Panc1 (cell line): Measurements from ENCODE around the gene TERT. TPM values are rescaled to one million over a fixed set of nuclear protein-coding genes. Genes with fewer than 3 reads are reported as not detected.

ENCODE experiments used
- ATAC-seq: fragments of 200-7000 bp; cut with Tn5 transposase; 2 replicates; pipeline ENCODE4 v1.9.1; 2020; ENCODE audit warnings: mild to moderate bottlenecking, moderate library complexity
- BruUV-seq: library from RNA; stranded (reverse); fragments of 400-500 nt; replicated peaks from 2 replicates; lab custom pipeline; 2021; lab: Mats Ljungman, UMichigan
- CTCF ChIA-PET: fragments of 300-600 bp; sonication (Branson Sonifier 250); formaldehyde crosslinking; loops from one replicate; lab custom pipeline; 2022; ENCODE audit warnings: antibody characterized with exemption; lab: Charles Lee
- POLR2A ChIA-PET: fragments of 300-600 bp; sonication (Branson Sonifier 250); formaldehyde crosslinking; loops from one replicate; lab custom pipeline; 2022; ENCODE audit warnings: antibody characterized with exemption; lab: Charles Lee
- DNase-seq: peaks from one replicate; pipeline ENCODE4 v3.0.0-alpha.2; 2010; ENCODE audit warnings: low read depth, low spot score
- H3K27ac ChIP-seq: 2 replicates; pipeline ENCODE4 v1.5.1; 2011; ENCODE audit warnings: mild to moderate bottlenecking, low read length, inconsistent platforms
- H3K27me3 ChIP-seq: fragments of 200-500 bp; sonication (Bioruptor generic); 2 replicates; pipeline ENCODE4 v1.6.0; 2014; ENCODE audit warnings: low read length, inconsistent platforms; ENCODE audit not compliant: control insufficient read depth, insufficient read depth
- H3K36me3 ChIP-seq: fragments of 200-500 bp; sonication (Bioruptor generic); 2 replicates; pipeline ENCODE4 v1.5.1; 2014; ENCODE audit warnings: inconsistent platforms, mild to moderate bottlenecking, low read length, moderate library complexity; ENCODE audit not compliant: control insufficient read depth, insufficient read depth
- H3K4me1 ChIP-seq: 2 replicates; pipeline ENCODE4 v1.5.1; 2011; ENCODE audit warnings: inconsistent platforms, mild to moderate bottlenecking, low read length, moderate library complexity; ENCODE audit not compliant: control insufficient read depth, insufficient read depth
- H3K4me3 ChIP-seq, 2 experiments: 2 replicates each; pipeline ENCODE4 v1.5.1; 2011 to 2012; ENCODE audit warnings: low read depth in 2 of 2, low read length in 2 of 2, mild to moderate bottlenecking in 2 of 2, inconsistent platforms in 1 of 2, moderate library complexity in 1 of 2
- H3K9me3 ChIP-seq: fragments of 200-500 bp; sonication (Bioruptor generic); 2 replicates; pipeline ENCODE4 v1.5.1; 2014; ENCODE audit warnings: low read depth, mild to moderate bottlenecking, inconsistent platforms, low read length, moderate library complexity; ENCODE audit not compliant: control insufficient read depth, insufficient read depth
- POLR2AphosphoS5 ChIP-seq: IDR thresholded peaks from 2 replicates; pipeline ENCODE4 v1.6.1; 2012; ENCODE audit warnings: mild to moderate bottlenecking, low read depth, low read length, moderate library complexity
- SIN3A ChIP-seq: IDR thresholded peaks from 2 replicates; pipeline ENCODE4 v1.6.1; 2012; ENCODE audit warnings: low read depth, mild to moderate bottlenecking, low read length, moderate library complexity, borderline replicate concordance; ENCODE audit not compliant: insufficient read depth
- TCF7L2 ChIP-seq: IDR thresholded peaks from 2 replicates; pipeline ENCODE4 v1.6.1; 2011; ENCODE audit warnings: mild to moderate bottlenecking, low read depth, low read length, inconsistent platforms
- in situ Hi-C: cut with HindIII; loops from 2 replicates; pipeline ENCODE4 v1.10.0; 2016; ENCODE audit warnings: low sequenced_read_pairs, low pct_unique_long_range_greater_than_20kb
- intact Hi-C: fragments of 100-400 bp; cut with micrococcal nuclease; formaldehyde crosslinking; loops from one replicate; pipeline ENCODE4 v1.10.0; 2022; ENCODE audit not compliant: unreplicated experiment
- total RNA-seq: library from RNA; stranded (reverse); gene quantifications from one replicate; pipeline ENCODE4 v1.2.1, GENCODE V29; 2021; ENCODE audit not compliant: unreplicated experiment
- TF ChIP-seq, protein P1 (sequence below): fragments of 450-650 bp; IDR thresholded peaks from 2 replicates; pipeline ENCODE4 v1.5.1; 2017; ENCODE audit warnings: mild to moderate bottlenecking
- TF ChIP-seq, protein P2 (sequence below), 2 experiments: IDR thresholded peaks; 2 replicates each; pipeline ENCODE4 v1.6.1; 2011 to 2012; ENCODE audit warnings: low read depth in 2 of 2, control low read depth in 1 of 2, low read length in 1 of 2, mild to moderate bottlenecking in 1 of 2, moderate library complexity in 1 of 2; ENCODE audit not compliant: insufficient read depth in 1 of 2

The TERT gene
- total RNA-seq, 1 experiment from 2014 or later: 8.9 TPM

DNA sequence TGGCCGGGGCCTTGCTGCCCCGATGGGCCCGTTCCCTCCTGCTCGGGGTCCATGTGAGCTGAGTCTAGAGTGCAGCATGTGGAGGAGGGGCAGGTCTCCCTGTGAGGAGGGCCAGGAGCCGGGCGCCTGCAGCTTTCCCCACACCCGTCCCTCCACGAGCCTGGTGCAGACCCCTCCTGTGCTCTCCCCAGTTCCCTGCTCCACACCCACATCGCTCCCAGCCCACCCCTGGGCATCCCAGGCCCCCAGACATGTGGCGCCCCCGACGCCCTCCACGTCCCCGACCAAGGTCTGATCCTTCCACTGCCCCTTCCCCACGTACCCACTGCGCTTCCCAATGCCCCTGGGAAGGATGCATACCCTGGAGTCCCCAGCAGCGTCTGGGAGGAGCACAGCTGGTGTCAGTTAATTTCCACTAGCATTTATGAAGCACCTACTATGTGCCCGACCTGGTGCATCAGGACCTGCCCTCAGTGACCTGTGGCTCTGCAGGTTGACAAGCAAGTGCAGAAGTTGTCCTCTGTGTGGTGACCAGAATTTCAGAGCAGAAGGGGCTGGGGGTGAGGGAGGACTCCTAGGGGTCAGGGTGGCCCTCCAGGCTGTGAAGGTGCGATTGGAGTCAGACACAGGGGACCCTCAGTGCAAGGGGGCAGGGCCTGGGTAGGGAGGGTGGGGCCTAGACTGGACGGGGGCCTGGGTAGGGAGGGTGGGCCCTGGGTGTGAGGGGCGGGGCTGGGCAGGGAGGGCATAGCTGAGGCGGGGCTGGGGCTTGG is 80.5 kb downstream of the TERT start:
- H3K4me1 ChIP-seq: no peaks in the 10 kb centered on the region
- H3K27ac ChIP-seq: no peak overlapping the region
- TF ChIP-seq, protein P1, sequence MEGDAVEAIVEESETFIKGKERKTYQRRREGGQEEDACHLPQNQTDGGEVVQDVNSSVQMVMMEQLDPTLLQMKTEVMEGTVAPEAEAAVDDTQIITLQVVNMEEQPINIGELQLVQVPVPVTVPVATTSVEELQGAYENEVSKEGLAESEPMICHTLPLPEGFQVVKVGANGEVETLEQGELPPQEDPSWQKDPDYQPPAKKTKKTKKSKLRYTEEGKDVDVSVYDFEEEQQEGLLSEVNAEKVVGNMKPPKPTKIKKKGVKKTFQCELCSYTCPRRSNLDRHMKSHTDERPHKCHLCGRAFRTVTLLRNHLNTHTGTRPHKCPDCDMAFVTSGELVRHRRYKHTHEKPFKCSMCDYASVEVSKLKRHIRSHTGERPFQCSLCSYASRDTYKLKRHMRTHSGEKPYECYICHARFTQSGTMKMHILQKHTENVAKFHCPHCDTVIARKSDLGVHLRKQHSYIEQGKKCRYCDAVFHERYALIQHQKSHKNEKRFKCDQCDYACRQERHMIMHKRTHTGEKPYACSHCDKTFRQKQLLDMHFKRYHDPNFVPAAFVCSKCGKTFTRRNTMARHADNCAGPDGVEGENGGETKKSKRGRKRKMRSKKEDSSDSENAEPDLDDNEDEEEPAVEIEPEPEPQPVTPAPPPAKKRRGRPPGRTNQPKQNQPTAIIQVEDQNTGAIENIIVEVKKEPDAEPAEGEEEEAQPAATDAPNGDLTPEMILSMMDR: no peak
- no peak for TF ChIP-seq POLR2AphosphoS5
- TF ChIP-seq SIN3A: no peak
- no peak for TF ChIP-seq TCF7L2
- TF ChIP-seq, protein P2, sequence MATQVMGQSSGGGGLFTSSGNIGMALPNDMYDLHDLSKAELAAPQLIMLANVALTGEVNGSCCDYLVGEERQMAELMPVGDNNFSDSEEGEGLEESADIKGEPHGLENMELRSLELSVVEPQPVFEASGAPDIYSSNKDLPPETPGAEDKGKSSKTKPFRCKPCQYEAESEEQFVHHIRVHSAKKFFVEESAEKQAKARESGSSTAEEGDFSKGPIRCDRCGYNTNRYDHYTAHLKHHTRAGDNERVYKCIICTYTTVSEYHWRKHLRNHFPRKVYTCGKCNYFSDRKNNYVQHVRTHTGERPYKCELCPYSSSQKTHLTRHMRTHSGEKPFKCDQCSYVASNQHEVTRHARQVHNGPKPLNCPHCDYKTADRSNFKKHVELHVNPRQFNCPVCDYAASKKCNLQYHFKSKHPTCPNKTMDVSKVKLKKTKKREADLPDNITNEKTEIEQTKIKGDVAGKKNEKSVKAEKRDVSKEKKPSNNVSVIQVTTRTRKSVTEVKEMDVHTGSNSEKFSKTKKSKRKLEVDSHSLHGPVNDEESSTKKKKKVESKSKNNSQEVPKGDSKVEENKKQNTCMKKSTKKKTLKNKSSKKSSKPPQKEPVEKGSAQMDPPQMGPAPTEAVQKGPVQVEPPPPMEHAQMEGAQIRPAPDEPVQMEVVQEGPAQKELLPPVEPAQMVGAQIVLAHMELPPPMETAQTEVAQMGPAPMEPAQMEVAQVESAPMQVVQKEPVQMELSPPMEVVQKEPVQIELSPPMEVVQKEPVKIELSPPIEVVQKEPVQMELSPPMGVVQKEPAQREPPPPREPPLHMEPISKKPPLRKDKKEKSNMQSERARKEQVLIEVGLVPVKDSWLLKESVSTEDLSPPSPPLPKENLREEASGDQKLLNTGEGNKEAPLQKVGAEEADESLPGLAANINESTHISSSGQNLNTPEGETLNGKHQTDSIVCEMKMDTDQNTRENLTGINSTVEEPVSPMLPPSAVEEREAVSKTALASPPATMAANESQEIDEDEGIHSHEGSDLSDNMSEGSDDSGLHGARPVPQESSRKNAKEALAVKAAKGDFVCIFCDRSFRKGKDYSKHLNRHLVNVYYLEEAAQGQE (IDR thresholded peaks at IDR 0.05; ENCODE audit: insufficient read depth in 1 of 2, low read depth in 2 of 2, low read length in 1 of 2): no peak
- no peaks in the 10 kb centered on the region for H3K27me3 ChIP-seq
- no peak for DNase-seq
- in situ Hi-C loops: no loop called here
- ATAC-seq: no peak
- no peak overlapping the region for H3K4me3 ChIP-seq
- BruUV-seq: no TSS peak
- ChIA-PET POLR2A (no interaction called here), CTCF (no interaction called here)
- H3K9me3 ChIP-seq: no peaks in the 10 kb centered on the region
- H3K36me3 ChIP-seq: no peaks in the 10 kb centered on the region
- intact Hi-C loops: no loop called here

DNA sequence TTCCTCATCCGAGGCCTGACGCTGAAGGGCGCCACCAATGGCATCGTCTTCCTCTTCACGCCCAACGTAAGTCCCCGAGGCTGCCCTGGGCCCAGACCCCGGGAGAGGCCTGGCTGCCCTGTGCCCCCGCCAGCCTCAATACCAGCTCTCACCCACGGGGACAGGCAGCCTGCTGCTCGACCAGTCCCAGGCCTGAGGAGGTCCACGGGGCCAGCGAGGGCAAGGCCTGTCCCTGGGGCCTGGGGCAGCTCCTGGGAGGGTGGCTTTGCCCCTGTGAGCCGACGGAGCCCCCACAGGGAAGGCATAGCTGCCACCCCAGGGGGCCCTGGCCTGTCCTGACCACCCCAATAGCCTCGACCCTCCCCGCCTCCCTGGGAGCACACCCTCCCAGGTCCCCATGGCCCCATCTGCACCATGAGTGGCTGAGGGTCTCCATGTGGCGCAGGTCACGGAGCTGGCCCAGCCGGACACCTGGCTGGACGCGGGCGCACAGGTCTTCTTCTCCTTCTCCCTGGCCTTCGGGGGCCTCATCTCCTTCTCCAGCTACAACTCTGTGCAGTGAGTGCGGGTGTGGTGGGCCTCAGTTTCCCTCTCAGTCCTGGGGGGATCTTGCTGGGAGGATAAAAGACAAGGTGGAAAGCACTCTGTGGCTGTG is 81.2 kb downstream of the TERT start:
- ChIA-PET POLR2A (no interaction called here), CTCF (no interaction called here)
- Histone ChIP-seq H3K36me3 (no peaks in the 10 kb centered on the region), H3K27me3 (no peaks in the 10 kb centered on the region), H3K4me3 (no peak overlapping the region), H3K9me3 (no peaks in the 10 kb centered on the region), H3K4me1 (no peaks in the 10 kb centered on the region; the same call in 1 of the 2 replicates), H3K27ac (no peak overlapping the region)
- TF ChIP-seq POLR2AphosphoS5 (no peak), TCF7L2 (no peak), SIN3A (no peak)
- TF ChIP-seq, protein P2 (IDR thresholded peaks at IDR 0.05; ENCODE audit: insufficient read depth in 1 of 2, low read depth in 2 of 2, low read length in 1 of 2): no peak
- TF ChIP-seq, protein P1: no peak
- in situ Hi-C loops: no loop called here
- intact Hi-C loops: no loop called here
- no peak for ATAC-seq
- no peak for DNase-seq
- no TSS peak for BruUV-seq
